ENCODE results near the gene MAPK1IP1L. TPM values are rescaled to one million over a fixed set of nuclear protein-coding genes. Genes with fewer than 3 reads are reported as not detected.
A peak's percentile ranks its signal among the peaks of the same experiment; 100 is the strongest.

MAPK1IP1L gene
- total RNA-seq, 1 experiment from 2014 or later: 97.9 TPM

DNA sequence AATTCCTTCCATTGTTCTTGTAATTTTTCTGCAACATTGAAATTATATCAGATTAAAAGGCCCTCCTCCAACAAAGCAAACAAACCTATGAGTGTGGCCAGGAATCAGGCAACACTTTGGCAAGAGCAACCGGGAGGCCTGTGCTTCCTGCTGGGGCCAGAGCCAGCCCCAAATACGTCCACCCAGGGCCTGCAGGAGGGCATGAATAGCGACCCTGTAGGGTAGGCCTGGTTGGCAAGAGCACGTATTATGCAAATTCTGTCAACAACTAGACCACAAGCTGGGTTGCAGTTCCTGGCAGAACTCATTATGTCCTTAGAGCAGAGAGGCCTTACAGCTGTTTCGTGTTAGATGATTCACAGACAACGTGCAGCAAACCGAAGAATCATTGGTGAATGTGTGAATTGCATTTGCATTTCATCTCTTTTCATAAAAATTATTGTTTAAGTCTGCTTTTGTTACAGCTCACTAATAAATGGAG lies 50.7 kb downstream of the MAPK1IP1L start:
- Mint-ChIP-seq H3K4me3 (no peak overlapping the region), H3K27ac (peak overlapping the region; percentile 93), H3K9me3 (no peaks in the 10 kb centered on the region), H3K4me1 (peaks cover 28% of the 10 kb centered on the region), H3K27me3 (ENCODE audit: low read depth) (no peaks in the 10 kb centered on the region; the same call in 1 of the 2 replicates), H3K36me3 (no peaks in the 10 kb centered on the region)
- DNase-seq (ENCODE audit: low spot score) (no peak), ATAC-seq (peak; percentile 57)
- ChIA-PET POLR2A (interaction anchor here (1.1 to 1.4 kb wide), 2 partner anchors 17 to 75 kb away, joined by 3 to 4 read pairs; partner anchors contain the start of genes SOCS4 and WDHD1), CTCF (interaction anchor here (0.5 to 1.8 kb wide), 7 partner anchors 8 to 50 kb away, joined by 3 to 12 read pairs (median 4); partner anchors contain the start of genes LGALS3 and MAPK1IP1L)
- TF ChIP-seq FOXK1 (CRISPR knock-in tag; IDR thresholded peaks at IDR 0.05) (peak; percentile 67; the same call in 1 of the 2 replicates), MAX (CRISPR knock-in tag; IDR thresholded peaks at IDR 0.05) (0 out of 2 replicates have a peak, but pooled peaks have one; percentile 11), IRF2 (CRISPR knock-in tag; IDR thresholded peaks at IDR 0.05; ENCODE audit: borderline replicate concordance, low read depth) (no peak), ZNF423 (CRISPR knock-in tag; IDR thresholded peaks at IDR 0.05) (peak; percentile 75; the same call in 1 of the 2 replicates), ZNF532 (CRISPR knock-in tag; IDR thresholded peaks at IDR 0.05; ENCODE audit: borderline replicate concordance) (no peak), FOXP4 (CRISPR knock-in tag; IDR thresholded peaks at IDR 0.05) (peak; percentile 91), MXD4 (CRISPR knock-in tag; IDR thresholded peaks at IDR 0.05; ENCODE audit: borderline replicate concordance) (no peak), ZNF396 (CRISPR knock-in tag; IDR thresholded peaks at IDR 0.05; ENCODE audit: borderline replicate concordance) (no peak), TEAD1 (CRISPR knock-in tag; IDR thresholded peaks at IDR 0.05) (peak; percentile 53; the same call in 1 of the 2 replicates), ZNF121 (CRISPR knock-in tag; IDR thresholded peaks at IDR 0.05) (no peak), OVOL2 (CRISPR knock-in tag; IDR thresholded peaks at IDR 0.05; ENCODE audit: borderline replicate concordance) (no peak), NFE2L1 (CRISPR knock-in tag; IDR thresholded peaks at IDR 0.05) (no peak), ZNF219 (CRISPR knock-in tag; IDR thresholded peaks at IDR 0.05; ENCODE audit: borderline replicate concordance) (no peak), ETV6 (CRISPR knock-in tag; IDR thresholded peaks at IDR 0.05) (0 out of 2 replicates have a peak, but pooled peaks have one; percentile 18)
- TF ChIP-seq, protein P1, sequence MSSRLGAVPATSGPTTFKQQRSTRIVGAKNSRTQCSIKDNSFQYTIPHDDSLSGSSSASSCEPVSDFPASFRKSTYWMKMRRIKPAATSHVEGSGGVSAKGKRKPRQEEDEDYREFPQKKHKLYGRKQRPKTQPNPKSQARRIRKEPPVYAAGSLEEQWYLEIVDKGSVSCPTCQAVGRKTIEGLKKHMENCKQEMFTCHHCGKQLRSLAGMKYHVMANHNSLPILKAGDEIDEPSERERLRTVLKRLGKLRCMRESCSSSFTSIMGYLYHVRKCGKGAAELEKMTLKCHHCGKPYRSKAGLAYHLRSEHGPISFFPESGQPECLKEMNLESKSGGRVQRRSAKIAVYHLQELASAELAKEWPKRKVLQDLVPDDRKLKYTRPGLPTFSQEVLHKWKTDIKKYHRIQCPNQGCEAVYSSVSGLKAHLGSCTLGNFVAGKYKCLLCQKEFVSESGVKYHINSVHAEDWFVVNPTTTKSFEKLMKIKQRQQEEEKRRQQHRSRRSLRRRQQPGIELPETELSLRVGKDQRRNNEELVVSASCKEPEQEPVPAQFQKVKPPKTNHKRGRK (CRISPR knock-in tag; IDR thresholded peaks at IDR 0.05; ENCODE audit: borderline replicate concordance): no peak

GRCh38 chr14:55103005-55103640 lies 51.7 kb downstream of the MAPK1IP1L start:
- Mint-ChIP-seq H3K27ac (peak overlapping the region; percentile 93), H3K4me1 (peaks cover 36% of the 10 kb centered on the region), H3K4me3 (peak overlapping the region; percentile 32), H3K27me3 (ENCODE audit: low read depth) (no peaks in the 10 kb centered on the region; the same call in 1 of the 2 replicates), H3K36me3 (no peaks in the 10 kb centered on the region), H3K9me3 (no peaks in the 10 kb centered on the region)
- ChIA-PET POLR2A (interaction anchor here (0.8 to 1.4 kb wide), 4 partner anchors 16 to 76 kb away, joined by 3 to 4 read pairs (median 3); partner anchors contain the start of genes LGALS3, SOCS4 and WDHD1), CTCF (interaction anchor here (0.7 to 1.8 kb wide), 11 partner anchors 8 to 314 kb away, joined by 3 to 12 read pairs (median 4); partner anchors contain the start of genes LGALS3 and MAPK1IP1L)
- ATAC-seq: peak; percentile 92
- peak; percentile 77 for DNase-seq (ENCODE audit: low spot score)
- TF ChIP-seq, protein P2, sequence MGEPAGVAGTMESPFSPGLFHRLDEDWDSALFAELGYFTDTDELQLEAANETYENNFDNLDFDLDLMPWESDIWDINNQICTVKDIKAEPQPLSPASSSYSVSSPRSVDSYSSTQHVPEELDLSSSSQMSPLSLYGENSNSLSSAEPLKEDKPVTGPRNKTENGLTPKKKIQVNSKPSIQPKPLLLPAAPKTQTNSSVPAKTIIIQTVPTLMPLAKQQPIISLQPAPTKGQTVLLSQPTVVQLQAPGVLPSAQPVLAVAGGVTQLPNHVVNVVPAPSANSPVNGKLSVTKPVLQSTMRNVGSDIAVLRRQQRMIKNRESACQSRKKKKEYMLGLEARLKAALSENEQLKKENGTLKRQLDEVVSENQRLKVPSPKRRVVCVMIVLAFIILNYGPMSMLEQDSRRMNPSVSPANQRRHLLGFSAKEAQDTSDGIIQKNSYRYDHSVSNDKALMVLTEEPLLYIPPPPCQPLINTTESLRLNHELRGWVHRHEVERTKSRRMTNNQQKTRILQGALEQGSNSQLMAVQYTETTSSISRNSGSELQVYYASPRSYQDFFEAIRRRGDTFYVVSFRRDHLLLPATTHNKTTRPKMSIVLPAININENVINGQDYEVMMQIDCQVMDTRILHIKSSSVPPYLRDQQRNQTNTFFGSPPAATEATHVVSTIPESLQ (CRISPR knock-in tag; IDR thresholded peaks at IDR 0.05): no peak
- TF ChIP-seq, protein P3, sequence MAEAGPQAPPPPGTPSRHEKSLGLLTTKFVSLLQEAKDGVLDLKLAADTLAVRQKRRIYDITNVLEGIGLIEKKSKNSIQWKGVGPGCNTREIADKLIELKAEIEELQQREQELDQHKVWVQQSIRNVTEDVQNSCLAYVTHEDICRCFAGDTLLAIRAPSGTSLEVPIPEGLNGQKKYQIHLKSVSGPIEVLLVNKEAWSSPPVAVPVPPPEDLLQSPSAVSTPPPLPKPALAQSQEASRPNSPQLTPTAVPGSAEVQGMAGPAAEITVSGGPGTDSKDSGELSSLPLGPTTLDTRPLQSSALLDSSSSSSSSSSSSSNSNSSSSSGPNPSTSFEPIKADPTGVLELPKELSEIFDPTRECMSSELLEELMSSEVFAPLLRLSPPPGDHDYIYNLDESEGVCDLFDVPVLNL (CRISPR knock-in tag; IDR thresholded peaks at IDR 0.05; ENCODE audit: borderline replicate concordance, low read depth): no peak
- TF ChIP-seq NFE2L1 (CRISPR knock-in tag; IDR thresholded peaks at IDR 0.05) (0 out of 2 replicates have a peak, but pooled peaks have one; percentile 43), SP1 (CRISPR knock-in tag; conservative IDR thresholded peaks at IDR 0.05) (no peak), SOX15 (CRISPR knock-in tag; IDR thresholded peaks at IDR 0.05) (no peak), EMX1 (CRISPR knock-in tag; IDR thresholded peaks at IDR 0.05) (no peak), TEAD4 (CRISPR knock-in tag; IDR thresholded peaks at IDR 0.05) (no peak), NR1H2 (CRISPR knock-in tag; IDR thresholded peaks at IDR 0.05) (no peak), ZNF396 (CRISPR knock-in tag; IDR thresholded peaks at IDR 0.05; ENCODE audit: borderline replicate concordance) (no peak)
